ENCODE data around the gene CCNA1. TPM values are rescaled to one million over a fixed set of nuclear protein-coding genes. Genes with fewer than 3 reads are reported as not detected.
A peak's percentile ranks its signal among the peaks of the same experiment; 100 is the strongest.

Gene CCNA1
- total RNA-seq: 1 to 10 TPM in 2 of 4 donors, under 1 TPM in 1, not detected in 1; 0.38 to 2.0 (median 1.5) TPM

DNA sequence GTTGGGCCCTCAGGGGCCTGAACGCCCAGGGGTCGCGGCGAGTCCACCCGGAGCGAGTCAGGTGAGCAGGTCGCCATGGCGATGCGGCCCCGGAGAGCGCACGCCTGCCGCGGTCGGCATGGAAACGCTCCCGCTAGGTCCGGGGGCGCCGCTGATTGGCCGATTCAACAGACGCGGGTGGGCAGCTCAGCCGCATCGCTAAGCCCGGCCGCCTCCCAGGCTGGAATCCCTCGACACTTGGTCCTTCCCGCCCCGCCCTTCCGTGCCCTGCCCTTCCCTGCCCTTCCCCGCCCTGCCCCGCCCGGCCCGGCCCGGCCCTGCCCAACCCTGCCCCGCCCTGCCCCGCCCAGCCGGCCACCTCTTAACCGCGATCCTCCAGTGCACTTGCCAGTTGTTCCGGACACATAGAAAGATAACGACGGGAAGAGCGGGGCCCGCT lies at the start of gene CCNA1:
TSS of gene CCNA1 (plus strand) at position 390 of the 439 bp plus-strand sequence. CDS start 562 bp downstream, outside the sequence.
- DNase-seq (ENCODE audit: low spot score) (no peak), ATAC-seq (ENCODE audit: low FRiP score) (peak; percentile 37)
- TF ChIP-seq CTCF (IDR thresholded peaks at IDR 0.05): no peak

GRCh38 chr13:36385489-36385888 lies 46.8 kb upstream of the CCNA1 start:
- ATAC-seq (ENCODE audit: low FRiP score) (no peak), DNase-seq (ENCODE audit: low spot score) (no peak)
- no peak for TF ChIP-seq CTCF (IDR thresholded peaks at IDR 0.05)

GRCh38 chr13:36395280-36395679 lies 37.0 kb upstream of the CCNA1 start:
- DNase-seq (ENCODE audit: low spot score): no peak
- peak; percentile 68 for ATAC-seq (ENCODE audit: low FRiP score)
- TF ChIP-seq CTCF (IDR thresholded peaks at IDR 0.05): no peak

DNA sequence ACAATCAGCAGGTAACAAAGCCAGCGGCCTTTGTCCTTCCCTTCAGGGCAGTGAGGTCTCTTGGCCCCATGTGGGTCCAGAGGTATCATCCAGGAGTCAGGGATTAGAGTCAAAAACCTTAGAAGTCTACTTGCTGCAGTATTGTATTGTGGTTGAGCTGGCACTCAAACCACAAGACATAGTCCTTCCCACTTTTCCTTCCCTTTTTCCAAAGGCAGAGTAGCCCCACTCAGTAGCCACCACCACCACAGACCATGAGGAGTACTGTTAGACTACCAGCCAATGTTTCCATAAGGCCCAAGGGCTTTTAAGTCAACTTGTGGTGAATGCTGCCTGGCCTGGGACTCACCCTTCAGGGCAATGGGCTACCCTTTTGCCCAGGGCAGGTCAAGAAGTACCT lies 27.1 kb upstream of the CCNA1 start:
- ATAC-seq (ENCODE audit: low FRiP score) (no peak), DNase-seq (ENCODE audit: low spot score) (no peak)
- TF ChIP-seq CTCF (IDR thresholded peaks at IDR 0.05): no peak

DNA sequence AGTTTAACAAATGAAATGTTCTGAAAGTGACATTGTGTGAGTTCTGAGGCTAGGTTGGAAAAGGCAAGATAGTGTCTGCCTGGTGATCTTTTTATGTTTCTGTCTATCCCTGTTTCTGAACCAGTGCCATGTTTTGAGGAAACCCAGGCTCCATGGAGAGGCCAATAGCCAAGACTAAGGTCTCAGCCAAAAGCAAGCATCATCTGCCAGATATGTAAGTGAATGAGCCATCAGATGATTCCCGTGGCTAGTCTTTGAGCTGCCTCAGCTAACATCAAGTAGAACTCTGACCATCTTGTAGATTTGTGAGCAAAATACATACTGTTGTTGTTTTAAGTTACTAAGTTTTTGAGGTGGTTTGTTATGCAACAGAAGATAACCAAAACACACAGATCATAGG lies 19.6 kb upstream of the CCNA1 start:
- no peak for TF ChIP-seq CTCF (IDR thresholded peaks at IDR 0.05)
- ATAC-seq (ENCODE audit: low FRiP score): no peak

DNA sequence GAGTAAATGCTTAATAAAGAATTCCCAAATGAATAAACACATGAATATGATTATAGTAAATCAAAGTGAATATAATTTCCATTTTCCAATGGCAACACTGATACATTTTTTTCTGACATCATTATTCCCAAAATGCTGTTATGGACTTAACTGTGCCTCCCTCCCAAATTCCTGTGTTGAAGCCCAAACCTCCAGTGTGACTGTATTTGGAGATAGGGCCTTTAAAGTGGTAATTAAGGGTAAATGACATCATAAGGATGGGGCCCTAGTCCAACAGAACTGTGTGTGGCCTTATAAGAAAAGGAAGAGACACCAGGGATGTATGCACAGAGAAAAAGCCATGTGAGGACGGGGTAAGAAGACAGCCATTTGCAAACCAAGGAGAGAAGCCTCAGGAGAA lies 19.1 kb upstream of the CCNA1 start:
- ATAC-seq (ENCODE audit: low FRiP score) (no peak), DNase-seq (ENCODE audit: low spot score) (no peak)
- no peak for TF ChIP-seq CTCF (IDR thresholded peaks at IDR 0.05)

More for the DNA sequence above, 19.6 kb upstream of the CCNA1 start:
- no peak for DNase-seq (ENCODE audit: low spot score)

GRCh38 chr13:36414461-36414860 lies 17.8 kb upstream of the CCNA1 start:
- TF ChIP-seq CTCF (IDR thresholded peaks at IDR 0.05): no peak
- ATAC-seq (ENCODE audit: low FRiP score) (no peak), DNase-seq (ENCODE audit: low spot score) (no peak)

Measured in omental fat pad (tissue), 4 donors.